Effector memory CD4-positive, alpha-beta T cell (primary cell): ENCODE results near the gene EMP3.

ENCODE experiments used
- DNase-seq, 3 donors: peaks; one replicate each; pipeline ENCODE4 v3.0.0-alpha.2; 2020
- H3K27ac ChIP-seq: 2 replicates; pipeline ENCODE4 v1.7.0; 2013; ENCODE audit warnings: mild to moderate bottlenecking, low read length, moderate library complexity; ENCODE audit not compliant: insufficient read depth, poor library complexity, severe bottlenecking
- H3K27me3 ChIP-seq: replicated peaks from 2 replicates; pipeline ENCODE4 v1.7.0; 2013; ENCODE audit warnings: mild to moderate bottlenecking, low read length; ENCODE audit not compliant: insufficient read depth, control insufficient read depth, poor library complexity, severe bottlenecking
- H3K36me3 ChIP-seq: 2 replicates; pipeline ENCODE4 v1.7.0; 2013; ENCODE audit warnings: mild to moderate bottlenecking, low read length, moderate library complexity; ENCODE audit not compliant: control insufficient read depth, insufficient read depth
- H3K4me1 ChIP-seq: 2 replicates; pipeline ENCODE4 v1.7.0; 2013; ENCODE audit warnings: low read length, mild to moderate bottlenecking; ENCODE audit not compliant: control insufficient read depth, insufficient read depth, poor library complexity, severe bottlenecking
- H3K4me3 ChIP-seq: 2 replicates; pipeline ENCODE4 v1.7.0; 2013; ENCODE audit warnings: low read length, low read depth, mild to moderate bottlenecking; ENCODE audit not compliant: insufficient read depth, poor library complexity, severe bottlenecking
- H3K9me3 ChIP-seq: 2 replicates; pipeline ENCODE4 v1.7.0; 2013; ENCODE audit warnings: mild to moderate bottlenecking, low read length, moderate library complexity; ENCODE audit not compliant: control insufficient read depth

Gene EMP3

DNA sequence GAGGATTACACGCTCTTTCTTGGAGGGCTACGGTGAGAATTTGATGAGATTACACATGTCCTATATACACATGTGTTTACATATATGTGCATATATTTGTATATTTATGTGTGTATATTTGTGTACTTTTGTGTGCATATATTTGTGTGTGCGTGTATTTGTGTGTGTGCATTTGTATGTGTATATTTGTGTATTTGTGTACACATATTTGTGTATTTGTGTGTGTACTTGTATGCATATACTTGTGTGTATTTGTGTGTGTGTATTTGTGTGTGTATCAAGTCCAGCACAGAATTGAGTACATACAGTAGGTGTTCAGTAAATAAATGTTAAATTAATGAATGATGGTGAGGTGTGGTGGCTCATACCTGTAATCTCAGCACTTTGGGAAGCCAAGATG lies 36.6 kb downstream of the EMP3 start:
- Histone ChIP-seq H3K4me1 (peaks cover 12% of the 10 kb centered on the region), H3K4me3 (no peak overlapping the region), H3K27me3 (no peaks in the 10 kb centered on the region), H3K36me3 (peaks cover 4% of the 10 kb centered on the region), H3K9me3 (no peaks in the 10 kb centered on the region), H3K27ac (no peak overlapping the region)
- no peak for DNase-seq

DNA sequence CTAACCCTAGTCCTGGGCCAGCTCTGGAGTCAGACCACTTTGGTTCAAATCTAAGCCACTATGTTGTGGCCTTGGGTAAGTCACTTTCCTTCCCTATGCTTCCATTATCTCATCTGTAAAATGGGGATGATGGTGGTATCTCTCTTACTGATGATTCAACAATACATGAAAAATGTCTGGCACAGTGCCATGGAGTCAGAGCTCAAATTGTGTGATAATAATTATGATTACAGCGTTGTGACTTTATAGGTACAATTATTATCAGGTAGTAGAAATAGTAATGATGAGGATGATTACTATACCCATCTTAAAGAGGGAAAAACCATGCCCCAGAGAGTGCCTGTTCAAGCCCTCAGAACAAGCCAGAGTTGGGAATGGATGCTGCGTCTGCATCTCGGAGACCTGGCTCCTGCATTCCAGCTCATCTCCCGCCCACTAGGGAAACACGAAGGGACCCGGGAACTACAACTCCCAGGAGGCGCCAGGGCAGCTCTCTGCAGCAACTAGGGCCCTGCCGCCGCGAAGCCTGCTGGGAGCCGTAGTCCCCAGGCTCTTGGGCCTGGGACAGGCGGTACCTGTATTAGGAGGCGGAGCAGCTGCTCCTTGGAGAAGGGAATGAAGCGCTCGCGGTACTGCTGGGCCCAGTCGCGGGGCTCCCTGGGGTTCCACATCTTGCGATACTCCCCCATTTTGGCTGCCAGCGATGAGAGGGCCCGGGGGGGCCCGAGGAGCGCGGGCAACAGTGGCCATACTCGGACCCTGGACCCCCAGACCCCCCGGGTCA lies 37.6 kb downstream of the EMP3 start:
- Histone ChIP-seq H3K27me3 (no peaks in the 10 kb centered on the region), H3K36me3 (peaks cover 4% of the 10 kb centered on the region), H3K4me1 (peaks cover 12% of the 10 kb centered on the region), H3K27ac (peak overlapping the region; percentile 76), H3K4me3 (peak overlapping the region; percentile 66), H3K9me3 (no peaks in the 10 kb centered on the region)
- DNase-seq = peak; percentile 77 to 87 (median 80)

DNA sequence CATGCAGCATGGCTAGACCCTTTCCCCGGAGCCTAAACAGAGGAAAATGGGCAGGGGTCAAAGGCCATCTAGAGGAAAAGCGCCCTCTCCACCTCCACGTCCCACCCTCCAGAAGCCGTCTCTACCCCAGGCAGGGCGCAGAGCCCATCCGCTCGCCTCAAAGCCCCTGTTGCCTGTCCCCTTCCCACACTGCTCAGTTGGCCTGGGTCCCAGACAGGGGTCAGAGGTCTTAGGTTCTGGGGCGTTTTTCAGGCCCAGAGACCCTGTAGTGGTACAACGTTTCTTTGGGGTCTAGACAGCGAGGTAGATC lies 38.1 kb downstream of the EMP3 start:
- no peaks in the 10 kb centered on the region for H3K9me3 ChIP-seq
- H3K27ac ChIP-seq = peak overlapping the region; percentile 76
- peak overlapping the region; percentile 66 for H3K4me3 ChIP-seq
- no peaks in the 10 kb centered on the region for H3K27me3 ChIP-seq
- peaks cover 12% of the 10 kb centered on the region for H3K4me1 ChIP-seq
- H3K36me3 ChIP-seq = peaks cover 4% of the 10 kb centered on the region
- DNase-seq = no peak

DNA sequence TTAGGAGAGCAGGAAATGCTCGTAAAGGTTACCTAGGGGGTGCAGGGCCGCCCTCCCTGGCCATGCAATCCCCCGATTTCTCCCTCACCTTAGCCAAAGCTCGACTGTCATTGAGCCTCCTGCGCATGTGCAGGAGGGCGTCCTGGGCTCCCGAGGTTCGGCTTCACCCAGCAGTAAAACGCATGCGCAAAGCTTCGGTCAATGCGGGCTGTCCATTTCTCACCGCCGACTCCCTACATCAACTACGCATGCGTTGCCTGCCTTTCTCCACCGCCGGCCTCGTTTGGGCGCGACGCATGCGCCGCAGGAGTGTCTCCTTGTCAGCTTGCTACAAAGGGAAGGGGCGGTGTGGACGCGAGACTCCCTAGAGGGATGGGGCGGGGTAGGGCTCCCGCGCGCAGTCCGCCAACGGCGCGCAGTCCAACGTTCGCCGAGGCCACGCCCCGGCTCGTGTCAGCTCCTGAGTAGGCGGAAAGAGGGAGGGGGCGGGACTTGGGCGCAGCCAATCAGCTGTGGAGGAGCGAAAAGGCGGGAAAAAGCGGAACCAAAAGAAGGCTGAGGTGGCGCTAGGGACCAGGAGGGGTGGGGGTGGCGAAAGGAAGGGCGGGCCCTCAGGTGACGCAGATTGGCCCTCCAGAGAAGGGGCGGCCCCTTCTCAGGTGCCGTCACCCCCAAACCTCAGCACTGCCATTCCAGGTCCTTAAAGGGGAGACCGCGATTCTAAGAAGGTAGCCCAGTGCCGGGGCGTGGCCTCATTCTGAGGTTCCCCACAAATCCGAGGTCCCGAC lies 38.7 kb downstream of the EMP3 start, which contains the start of the genes SYNGR4 and TMEM143:
TSS of gene SYNGR4 (plus strand) at position 558 of the 788 bp plus-strand sequence. CDS start 1,476 bp downstream, outside the sequence.
TSS of gene TMEM143 (minus strand) at position 131 of the 788 bp plus-strand sequence. CDS start at position 111, 20 bp downstream.
- Histone ChIP-seq H3K4me1 (peaks cover 12% of the 10 kb centered on the region), H3K9me3 (no peaks in the 10 kb centered on the region), H3K27me3 (no peaks in the 10 kb centered on the region), H3K4me3 (peak within 1 kb of the TSS; percentile 66), H3K27ac (peak within 1 kb of the TSS; percentile 77), H3K36me3 (peaks cover 4% of the 10 kb centered on the region)
- DNase-seq = peak; percentile 99

DNA sequence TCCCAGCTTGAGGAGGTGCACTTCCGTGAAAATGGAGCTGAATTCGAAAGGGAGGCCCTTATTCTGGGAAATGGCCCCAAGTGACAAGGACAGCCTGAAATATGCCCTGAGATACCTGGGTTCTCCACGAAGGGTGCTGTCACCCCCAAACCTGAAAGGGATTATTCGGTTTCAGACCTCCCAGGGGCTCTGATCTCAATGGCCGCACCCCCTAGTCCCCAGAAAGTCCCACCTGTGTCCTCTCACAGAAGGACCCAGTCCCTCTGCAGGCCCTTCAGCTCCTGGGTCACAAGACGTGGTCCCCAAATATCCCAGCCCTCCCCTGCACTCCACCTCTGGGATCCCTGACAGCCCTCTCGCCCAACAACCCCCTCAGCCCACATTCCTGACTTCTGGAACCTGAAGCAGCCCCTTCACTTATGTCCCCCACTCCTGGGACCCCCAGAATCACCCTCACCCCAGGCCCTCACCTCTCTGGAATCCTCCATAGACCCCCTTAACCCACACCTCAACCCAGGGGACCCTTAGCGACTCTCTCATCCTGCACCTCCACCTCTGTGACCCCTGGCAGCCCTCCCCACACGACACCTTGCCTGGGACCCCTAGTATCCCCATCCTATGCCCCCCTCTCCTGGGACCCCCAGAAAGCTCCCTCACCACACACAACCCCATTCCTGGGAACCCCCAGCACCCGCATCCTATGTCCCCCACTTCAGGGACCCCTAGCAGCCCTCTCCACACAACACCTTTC lies 39.4 kb downstream of the EMP3 start:
- peaks cover 12% of the 10 kb centered on the region for H3K4me1 ChIP-seq
- peak overlapping the region; percentile 47 for H3K4me3 ChIP-seq
- H3K9me3 ChIP-seq = no peaks in the 10 kb centered on the region
- peaks cover 2% of the 10 kb centered on the region for H3K36me3 ChIP-seq
- no peak for DNase-seq
- H3K27ac ChIP-seq = peak overlapping the region; percentile 77
- no peaks in the 10 kb centered on the region for H3K27me3 ChIP-seq

DNA sequence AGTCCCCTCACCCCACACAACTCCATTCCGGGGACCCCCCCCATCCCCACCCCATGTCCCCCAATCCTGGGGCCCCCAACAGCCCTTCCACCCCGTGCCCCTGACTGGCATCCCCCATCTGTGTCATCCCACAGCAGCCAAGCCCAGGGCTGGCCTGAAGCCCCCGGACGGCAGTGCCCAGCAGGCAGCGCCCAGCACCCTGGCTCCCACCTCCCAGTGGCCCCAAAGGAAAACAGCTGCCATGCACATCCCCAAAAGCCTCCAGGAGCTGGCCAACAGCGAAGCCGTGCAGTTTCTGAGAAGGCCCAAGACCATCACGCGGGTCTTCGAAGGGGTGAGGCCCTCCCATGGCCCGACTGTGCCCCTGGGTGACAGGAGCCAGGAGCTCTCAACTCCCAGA lies 40.2 kb downstream of the EMP3 start:
- H3K27ac ChIP-seq = no peak overlapping the region
- peaks cover 12% of the 10 kb centered on the region for H3K4me1 ChIP-seq
- DNase-seq = no peak

DNA sequence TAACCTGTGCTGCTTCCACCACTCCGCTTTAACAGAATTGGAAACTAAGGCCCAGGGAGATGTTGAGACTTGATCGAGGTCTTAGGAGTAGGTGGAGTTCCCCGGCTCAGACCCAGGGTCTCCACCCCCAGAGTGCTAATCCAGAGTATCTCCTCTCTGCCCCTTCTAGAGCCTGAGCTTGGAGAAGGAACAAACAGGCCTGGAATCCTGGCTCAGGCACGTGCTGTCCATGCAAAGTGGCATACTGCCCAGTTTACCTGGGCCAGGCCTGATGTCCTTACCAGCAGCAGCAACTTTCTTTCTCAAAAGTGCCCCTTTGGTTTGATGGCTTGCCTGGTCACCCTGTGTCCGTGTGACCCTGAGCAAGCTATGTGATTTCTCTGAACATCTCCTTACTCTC lies 42.5 kb downstream of the EMP3 start:
- Histone ChIP-seq H3K4me3 (no peak overlapping the region), H3K4me1 (peaks cover 9% of the 10 kb centered on the region), H3K27ac (no peak overlapping the region), H3K36me3 (no peaks in the 10 kb centered on the region), H3K27me3 (no peaks in the 10 kb centered on the region), H3K9me3 (no peaks in the 10 kb centered on the region)
- DNase-seq = no peak

More for the DNA sequence above, 40.2 kb downstream of the EMP3 start:
- Histone ChIP-seq H3K9me3 (no peaks in the 10 kb centered on the region), H3K27me3 (no peaks in the 10 kb centered on the region), H3K36me3 (no peaks in the 10 kb centered on the region), H3K4me3 (no peak overlapping the region)

DNA sequence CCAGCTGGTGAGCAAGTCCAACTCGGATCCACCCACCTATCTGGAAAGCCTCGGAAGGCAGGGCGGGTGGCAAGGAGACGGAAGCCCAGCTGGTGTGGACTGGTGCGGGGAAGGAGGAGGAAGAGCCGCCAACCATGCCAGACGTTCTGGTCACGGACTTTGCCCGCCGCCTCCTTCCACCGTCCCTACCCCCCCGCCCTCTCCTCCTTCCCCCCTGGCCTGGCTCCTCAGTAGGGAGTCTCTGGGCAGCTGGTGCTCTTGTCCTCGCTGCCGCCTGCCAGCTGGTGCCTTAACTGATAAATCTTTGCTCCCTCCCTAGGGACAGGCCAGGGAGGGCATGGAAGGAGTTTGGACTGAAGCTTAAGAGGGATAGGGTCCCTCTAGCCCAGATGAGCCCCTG lies 43.6 kb downstream of the EMP3 start:
- peaks cover 3% of the 10 kb centered on the region for H3K4me1 ChIP-seq
- no peaks in the 10 kb centered on the region for H3K36me3 ChIP-seq
- no peak for DNase-seq
- no peaks in the 10 kb centered on the region for H3K27me3 ChIP-seq
- H3K4me3 ChIP-seq = no peak overlapping the region
- H3K9me3 ChIP-seq = no peaks in the 10 kb centered on the region
- H3K27ac ChIP-seq = no peak overlapping the region

DNA sequence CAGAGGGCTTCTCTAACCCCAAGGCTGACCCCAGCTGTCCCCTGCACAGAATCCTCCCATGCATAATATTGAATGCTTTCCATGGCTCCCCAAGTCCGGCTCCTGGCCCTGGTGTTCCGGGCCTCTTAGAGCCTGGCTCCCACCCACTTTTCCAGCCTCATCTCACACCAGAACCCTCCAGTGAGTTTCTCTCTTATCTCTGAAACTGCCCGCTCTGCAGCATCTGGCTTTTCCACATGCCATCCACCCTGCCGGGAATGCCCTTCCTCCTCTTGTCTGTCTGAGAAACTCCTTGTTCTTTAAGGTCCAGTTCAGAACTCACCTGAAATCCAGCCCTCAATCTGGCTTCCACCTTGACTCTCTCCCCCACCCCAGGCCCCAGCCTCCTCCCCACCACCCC lies 45.6 kb downstream of the EMP3 start:
- H3K27me3 ChIP-seq = no peaks in the 10 kb centered on the region
- H3K9me3 ChIP-seq = no peaks in the 10 kb centered on the region
- no peak for DNase-seq
- no peaks in the 10 kb centered on the region for H3K4me1 ChIP-seq
- H3K4me3 ChIP-seq = no peak overlapping the region
- H3K27ac ChIP-seq = no peak overlapping the region
- H3K36me3 ChIP-seq = no peaks in the 10 kb centered on the region
